ENCODE measurements around the gene DHRS2. TPM values are rescaled to one million over a fixed set of nuclear protein-coding genes. Genes with fewer than 3 reads are reported as not detected.

The DHRS2 gene
- total and polyA plus RNA-seq, 2 of the 13 experiments (the other 11 are each of a cell fraction or from before 2014, with no cell fraction given): 1,621 to 3,021 TPM

DNA sequence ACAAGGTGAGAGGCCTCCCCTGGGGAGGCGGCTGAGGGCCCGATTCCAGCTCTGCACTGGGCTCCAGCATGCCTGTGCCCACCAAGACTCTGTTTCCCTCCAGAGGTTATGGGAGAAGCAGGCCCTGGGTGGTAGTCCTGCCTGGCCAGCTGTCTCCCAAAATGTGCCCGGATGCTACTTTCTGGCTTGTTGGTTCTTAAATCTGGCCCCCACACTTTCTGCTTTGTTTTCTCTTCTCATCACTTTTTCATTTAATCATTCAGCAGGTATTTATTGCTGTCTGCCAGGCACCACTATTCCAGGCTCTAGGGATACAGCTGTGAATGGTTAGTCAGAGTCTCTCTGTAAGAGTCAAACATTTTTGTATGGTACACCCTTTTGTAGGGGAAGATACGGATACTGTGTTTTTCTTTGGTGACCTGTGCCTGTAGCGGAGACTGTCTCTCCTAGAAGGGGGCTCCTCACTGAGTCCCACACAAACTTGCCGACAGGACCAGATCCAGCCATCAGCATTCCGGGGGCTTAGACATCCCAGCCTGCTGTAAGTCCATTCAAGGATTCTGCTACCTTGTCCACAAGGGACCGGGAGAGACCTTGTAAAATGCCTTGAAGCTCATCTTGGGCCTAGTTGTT is 3.8 kb downstream of the DHRS2 start (continued):
- TF ChIP-seq, protein P1, sequence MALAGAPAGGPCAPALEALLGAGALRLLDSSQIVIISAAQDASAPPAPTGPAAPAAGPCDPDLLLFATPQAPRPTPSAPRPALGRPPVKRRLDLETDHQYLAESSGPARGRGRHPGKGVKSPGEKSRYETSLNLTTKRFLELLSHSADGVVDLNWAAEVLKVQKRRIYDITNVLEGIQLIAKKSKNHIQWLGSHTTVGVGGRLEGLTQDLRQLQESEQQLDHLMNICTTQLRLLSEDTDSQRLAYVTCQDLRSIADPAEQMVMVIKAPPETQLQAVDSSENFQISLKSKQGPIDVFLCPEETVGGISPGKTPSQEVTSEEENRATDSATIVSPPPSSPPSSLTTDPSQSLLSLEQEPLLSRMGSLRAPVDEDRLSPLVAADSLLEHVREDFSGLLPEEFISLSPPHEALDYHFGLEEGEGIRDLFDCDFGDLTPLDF (CRISPR knock-in tag; IDR thresholded peaks at IDR 0.05): no peak
- TF ChIP-seq FIP1L1 (IDR thresholded peaks at IDR 0.05; ENCODE audit: borderline replicate concordance, insufficient read depth, low read depth, low read length) (peak; percentile 13; the same call in 1 of the 2 replicates), EED (CRISPR knock-in tag; IDR thresholded peaks at IDR 0.05) (peak; percentile 41; the same call in 1 of the 2 replicates), PHF5A (CRISPR knock-in tag; IDR thresholded peaks at IDR 0.05; ENCODE audit: low read depth, unreplicated experiment) (peak; percentile 61), SP5 (CRISPR knock-in tag; IDR thresholded peaks at IDR 0.05; ENCODE audit: borderline replicate concordance, low read depth) (0 out of 2 replicates have a peak, but pooled peaks have one; percentile 13), TARDBP (CRISPR knock-in tag; IDR thresholded peaks at IDR 0.05) (peak; percentile 68), ZNF510 (CRISPR knock-in tag; IDR thresholded peaks at IDR 0.05; ENCODE audit: low read depth) (no peak), TSC22D2 (CRISPR knock-in tag; IDR thresholded peaks at IDR 0.05; ENCODE audit: borderline replicate concordance) (0 out of 2 replicates have a peak, but pooled peaks have one; percentile 65), ZNF136 (CRISPR knock-in tag; IDR thresholded peaks at IDR 0.05; ENCODE audit: low read depth) (no peak), ZNF792 (CRISPR knock-in tag; IDR thresholded peaks at IDR 0.05) (0 out of 2 replicates have a peak, but pooled peaks have one; percentile 10), ATF7-NPFF (CRISPR knock-in tag; IDR thresholded peaks at IDR 0.05; ENCODE audit: low read depth) (no peak), MAZ (IDR thresholded peaks at IDR 0.05; ENCODE audit: borderline replicate concordance, low read depth, low read length) (0 out of 2 replicates have a peak, but pooled peaks have one; percentile 9), MAZ (CRISPR knock-in tag; IDR thresholded peaks at IDR 0.05; ENCODE audit: low read depth) (no peak), RBFOX2 (IDR thresholded peaks at IDR 0.05; ENCODE audit: low read depth, low read length) (peak; percentile 39), MIER3 (CRISPR knock-in tag; IDR thresholded peaks at IDR 0.05; ENCODE audit: borderline replicate concordance) (0 out of 2 replicates have a peak, but pooled peaks have one; percentile 13), HNRNPK (IDR thresholded peaks at IDR 0.05; ENCODE audit: low read depth, low read length, poor library complexity, severe bottlenecking) (peak; percentile 51), FOXK1 (CRISPR knock-in tag; IDR thresholded peaks at IDR 0.05; ENCODE audit: borderline replicate concordance, low read depth) (no peak)
- TF ChIP-seq, protein P2, sequence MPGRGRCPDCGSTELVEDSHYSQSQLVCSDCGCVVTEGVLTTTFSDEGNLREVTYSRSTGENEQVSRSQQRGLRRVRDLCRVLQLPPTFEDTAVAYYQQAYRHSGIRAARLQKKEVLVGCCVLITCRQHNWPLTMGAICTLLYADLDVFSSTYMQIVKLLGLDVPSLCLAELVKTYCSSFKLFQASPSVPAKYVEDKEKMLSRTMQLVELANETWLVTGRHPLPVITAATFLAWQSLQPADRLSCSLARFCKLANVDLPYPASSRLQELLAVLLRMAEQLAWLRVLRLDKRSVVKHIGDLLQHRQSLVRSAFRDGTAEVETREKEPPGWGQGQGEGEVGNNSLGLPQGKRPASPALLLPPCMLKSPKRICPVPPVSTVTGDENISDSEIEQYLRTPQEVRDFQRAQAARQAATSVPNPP (CRISPR knock-in tag; IDR thresholded peaks at IDR 0.05): peak; percentile 27; the same call in 1 of the 2 replicates
- TF ChIP-seq, protein P3, sequence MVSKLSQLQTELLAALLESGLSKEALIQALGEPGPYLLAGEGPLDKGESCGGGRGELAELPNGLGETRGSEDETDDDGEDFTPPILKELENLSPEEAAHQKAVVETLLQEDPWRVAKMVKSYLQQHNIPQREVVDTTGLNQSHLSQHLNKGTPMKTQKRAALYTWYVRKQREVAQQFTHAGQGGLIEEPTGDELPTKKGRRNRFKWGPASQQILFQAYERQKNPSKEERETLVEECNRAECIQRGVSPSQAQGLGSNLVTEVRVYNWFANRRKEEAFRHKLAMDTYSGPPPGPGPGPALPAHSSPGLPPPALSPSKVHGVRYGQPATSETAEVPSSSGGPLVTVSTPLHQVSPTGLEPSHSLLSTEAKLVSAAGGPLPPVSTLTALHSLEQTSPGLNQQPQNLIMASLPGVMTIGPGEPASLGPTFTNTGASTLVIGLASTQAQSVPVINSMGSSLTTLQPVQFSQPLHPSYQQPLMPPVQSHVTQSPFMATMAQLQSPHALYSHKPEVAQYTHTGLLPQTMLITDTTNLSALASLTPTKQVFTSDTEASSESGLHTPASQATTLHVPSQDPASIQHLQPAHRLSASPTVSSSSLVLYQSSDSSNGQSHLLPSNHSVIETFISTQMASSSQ (IDR thresholded peaks at IDR 0.05; ENCODE audit: low read depth): no peak
- TF ChIP-seq, protein P3 (CRISPR knock-in tag; IDR thresholded peaks at IDR 0.05; ENCODE audit: borderline replicate concordance): no peak
- TF ChIP-seq, protein P4, sequence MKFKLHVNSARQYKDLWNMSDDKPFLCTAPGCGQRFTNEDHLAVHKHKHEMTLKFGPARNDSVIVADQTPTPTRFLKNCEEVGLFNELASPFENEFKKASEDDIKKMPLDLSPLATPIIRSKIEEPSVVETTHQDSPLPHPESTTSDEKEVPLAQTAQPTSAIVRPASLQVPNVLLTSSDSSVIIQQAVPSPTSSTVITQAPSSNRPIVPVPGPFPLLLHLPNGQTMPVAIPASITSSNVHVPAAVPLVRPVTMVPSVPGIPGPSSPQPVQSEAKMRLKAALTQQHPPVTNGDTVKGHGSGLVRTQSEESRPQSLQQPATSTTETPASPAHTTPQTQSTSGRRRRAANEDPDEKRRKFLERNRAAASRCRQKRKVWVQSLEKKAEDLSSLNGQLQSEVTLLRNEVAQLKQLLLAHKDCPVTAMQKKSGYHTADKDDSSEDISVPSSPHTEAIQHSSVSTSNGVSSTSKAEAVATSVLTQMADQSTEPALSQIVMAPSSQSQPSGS (CRISPR knock-in tag; IDR thresholded peaks at IDR 0.05): peak; percentile 4; the same call in 1 of the 2 replicates

All from HepG2 (cell line).